T-cell (primary cell): Measurements from ENCODE around the gene GRM8. TPM values are rescaled to one million over a fixed set of nuclear protein-coding genes. Genes with fewer than 3 reads are reported as not detected.
A peak's percentile ranks its signal among the peaks of the same experiment; 100 is the strongest.

Experiments
- ATAC-seq, 4 experiments: fragments of 200-7000 bp in 3 of 4; fragments of 150-1000 bp in 1 of 4; cut with Tn5 transposase; replicated peaks in 1 of 4; 1 replicate in 3 of 4; 2 replicates in 1 of 4; pipeline ENCODE4 v1.10.0; 2021; ENCODE audit warnings: moderate library complexity in 3 of 4, mild to moderate bottlenecking in 2 of 4, moderate number of reproducible peaks in 1 of 4
- CTCF ChIA-PET, 2 donors: fragments of 300-600 bp; sonication (Branson Sonifier 250); formaldehyde crosslinking; loops; one replicate each; lab custom pipeline; 2022; ENCODE audit warnings: antibody characterized with exemption in 2 of 2; lab: Charles Lee
- POLR2A ChIA-PET, 2 donors: fragments of 300-600 bp; sonication (Branson Sonifier 250); formaldehyde crosslinking; loops; one replicate each; lab custom pipeline; 2022; ENCODE audit warnings: antibody characterized with exemption in 2 of 2; lab: Charles Lee
- DNase-seq, 35 experiments: peaks; one replicate each; pipeline versions ENCODE4 v3.0.0 to v3.0.0-alpha.2; 2013 to 2023
- H3K27ac ChIP-seq: one replicate; pipeline ENCODE4 v1.5.1; 2013; ENCODE audit warnings: low read length
- H3K27me3 ChIP-seq, 2 experiments: replicated peaks in 1 of 2; 1 replicate in 1 of 2; 2 replicates in 1 of 2; pipeline versions ENCODE4 v1.6.1 to v1.7.0; 2013; ENCODE audit warnings: low read length in 1 of 2, mixed read lengths in 1 of 2; ENCODE audit not compliant: control insufficient read depth in 2 of 2, insufficient read depth in 2 of 2; ENCODE audit errors: extremely low read depth in 1 of 2
- H3K36me3 ChIP-seq, 2 donors: 1 replicate in 1 of 2; 2 replicates in 1 of 2; pipeline versions ENCODE4 v1.6.1 to v1.7.0; 2013; ENCODE audit warnings: low read length in 1 of 2; ENCODE audit not compliant: control insufficient read depth in 2 of 2, insufficient read depth in 1 of 2; ENCODE audit errors: extremely low read depth in 1 of 2
- H3K4me1 ChIP-seq, 2 experiments: 1 replicate in 1 of 2; 2 replicates in 1 of 2; pipeline versions ENCODE4 v1.6.1 to v1.7.0; 2013; ENCODE audit warnings: low read length in 2 of 2, mixed read lengths in 1 of 2; ENCODE audit not compliant: insufficient read depth in 2 of 2, control insufficient read depth in 1 of 2; ENCODE audit errors: extremely low read depth in 1 of 2
- H3K4me3 ChIP-seq, 2 donors: 1 replicate in 1 of 2; 2 replicates in 1 of 2; pipeline versions ENCODE4 v1.5.1 to v1.7.0; 2013; ENCODE audit warnings: mild to moderate bottlenecking in 2 of 2, low read length in 1 of 2, moderate library complexity in 1 of 2; ENCODE audit not compliant: control insufficient read depth in 1 of 2; ENCODE audit errors: extremely low read depth in 1 of 2
- H3K9me3 ChIP-seq: 2 replicates; pipeline ENCODE4 v1.7.0; 2013
- H3K27ac Mint-ChIP-seq, 2 donors: one replicate each; pipeline ENCODE4 v1.8.0; 2020 to 2021; ENCODE audit warnings: mild to moderate bottlenecking in 2 of 2, mixed read lengths in 2 of 2
- H3K27me3 Mint-ChIP-seq, 2 donors: one replicate each; pipeline ENCODE4 v1.8.0; 2021 to 2022; ENCODE audit warnings: mixed read lengths in 2 of 2
- H3K36me3 Mint-ChIP-seq: one replicate; pipeline ENCODE4 v1.8.0; 2021; ENCODE audit warnings: mixed read lengths
- H3K4me1 Mint-ChIP-seq, 3 donors: one replicate each; pipeline ENCODE4 v1.8.0; 2020 to 2022; ENCODE audit warnings: mixed read lengths in 3 of 3, mild to moderate bottlenecking in 1 of 3
- H3K4me3 Mint-ChIP-seq, 3 donors: one replicate each; pipeline ENCODE4 v1.8.0; 2020 to 2022; ENCODE audit warnings: mild to moderate bottlenecking in 3 of 3, mixed read lengths in 3 of 3, moderate library complexity in 3 of 3
- H3K9me3 Mint-ChIP-seq, 3 donors: one replicate each; pipeline ENCODE4 v1.8.0; 2020 to 2022; ENCODE audit warnings: mixed read lengths in 3 of 3
- WGBS: methylation state at CpG from one replicate; pipeline ENCODE4 v1.1.5; 2013; ENCODE audit warnings: missing lambda C conversion rate; ENCODE audit not compliant: insufficient coverage; 5-methylcytosine and 5-hydroxymethylcytosine counted together
- total RNA-seq, 35 experiments: library from RNA in 6 of 35; stranded (reverse) in 6 of 35; fragments of 120-200 nt in 1 of 35; gene quantifications; one replicate each; pipeline versions ENCODE4 v1.2.1 to v1.2.4 and lab custom pipeline; 2013 to 2026

The GRM8 gene
- total RNA-seq, 5 donors from 2014 or later (not counting 1 experiment from before 2014, with no cell fraction given), result not detected

- Mint-ChIP-seq H3K4me3 (no peak overlapping the region), H3K27me3 (no peaks in the 10 kb centered on the region), H3K36me3 (no peaks in the 10 kb centered on the region), H3K9me3 (peaks cover 0 to 4% (median 0%) of the 10 kb centered on the region in 3 donors), H3K4me1 (no peaks in the 10 kb centered on the region), H3K27ac (no peak overlapping the region)
- 56% methylated on average over 4 of the region's 5 CpGs for WGBS
- Histone ChIP-seq H3K27ac (no peak overlapping the region), H3K9me3 (no peaks in the 10 kb centered on the region), H3K4me1 (no peaks in the 10 kb centered on the region), H3K27me3 (no peaks in the 10 kb centered on the region), H3K36me3 (no peaks in the 10 kb centered on the region), H3K4me3 (no peak overlapping the region)
- ChIA-PET POLR2A (no interaction called here), CTCF (no interaction called here)
- peak in 1 of 35 experiments; percentile 0 for DNase-seq
- ATAC-seq, result no peak
These were observed 524.8 kb downstream of the GRM8 start for GRCh38 chr7:126727930-126728391.

DNA sequence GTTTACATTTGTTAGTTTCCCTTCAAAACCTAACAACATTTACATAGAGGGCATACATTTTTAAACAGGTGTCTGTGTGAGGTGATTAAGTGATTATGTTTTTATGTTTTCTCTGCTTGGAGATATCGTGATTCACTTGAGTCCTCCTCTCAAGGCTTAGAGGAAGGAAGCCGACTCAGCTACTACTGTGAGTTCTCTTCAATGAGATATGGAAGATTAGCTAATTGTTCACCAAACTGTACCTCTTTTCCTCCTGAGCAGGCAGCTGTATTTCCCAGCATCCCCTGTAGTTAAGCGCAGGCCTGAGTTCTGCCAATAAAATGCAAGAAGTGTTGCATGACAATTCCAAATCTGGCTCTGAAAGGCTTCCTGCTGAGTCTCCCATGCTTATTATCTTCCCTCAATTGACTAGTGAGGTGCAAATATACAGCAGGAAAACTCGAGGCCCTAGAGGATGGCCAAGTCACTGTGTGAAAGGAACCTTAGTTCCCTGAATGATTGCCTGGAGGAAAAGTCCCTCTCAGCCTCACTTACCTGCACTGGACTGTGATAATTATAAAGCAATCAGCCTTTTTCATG lies 528.7 kb downstream of the GRM8 start:
- Histone ChIP-seq H3K27ac (no peak overlapping the region), H3K36me3 (no peaks in the 10 kb centered on the region), H3K9me3 (no peaks in the 10 kb centered on the region), H3K4me3 (no peak overlapping the region), H3K27me3 (no peaks in the 10 kb centered on the region), H3K4me1 (no peaks in the 10 kb centered on the region)
- no peak overlapping the region for H3K4me3 Mint-ChIP-seq
- H3K4me1 Mint-ChIP-seq, result no peaks in the 10 kb centered on the region
- ATAC-seq, result no peak
- no CpG with 5 or more reads among the region's 4 CpGs for WGBS
- H3K27me3 Mint-ChIP-seq, result no peaks in the 10 kb centered on the region
- H3K9me3 Mint-ChIP-seq, result peaks cover 0 to 10% (median 0%) of the 10 kb centered on the region in 3 donors
- ChIA-PET POLR2A (no interaction called here), CTCF (no interaction called here)
- DNase-seq, result no peak
- H3K36me3 Mint-ChIP-seq, result no peaks in the 10 kb centered on the region
- H3K27ac Mint-ChIP-seq, result no peak overlapping the region

DNA sequence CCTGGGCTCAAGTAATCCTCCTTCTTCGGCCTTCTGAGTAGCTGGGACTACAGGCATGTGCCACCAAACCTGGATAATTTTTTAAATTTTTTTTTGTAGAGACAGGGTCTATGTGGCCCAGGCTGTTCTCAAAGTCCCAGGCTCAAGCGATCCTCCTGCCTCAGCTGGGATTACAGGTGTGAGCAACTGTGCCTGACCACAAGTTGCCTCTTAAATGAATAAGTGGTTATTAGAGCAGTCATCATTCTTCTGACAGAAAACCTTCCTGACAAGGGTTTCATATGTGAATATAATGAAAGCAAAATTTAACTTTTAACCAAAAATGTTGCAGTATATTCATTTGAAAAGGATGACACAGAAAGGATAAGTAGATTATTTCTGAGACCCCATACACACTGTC lies 532.5 kb downstream of the GRM8 start:
- no peaks in the 10 kb centered on the region for H3K27me3 Mint-ChIP-seq
- DNase-seq, result no peak
- no peak overlapping the region for H3K4me3 Mint-ChIP-seq
- H3K9me3 ChIP-seq, result no peaks in the 10 kb centered on the region
- H3K9me3 Mint-ChIP-seq, result peaks cover 0 to 10% (median 0%) of the 10 kb centered on the region in 3 donors
- no peaks in the 10 kb centered on the region for H3K36me3 Mint-ChIP-seq
- no peak overlapping the region for H3K4me3 ChIP-seq
- ATAC-seq, result no peak
- POLR2A ChIA-PET, result no interaction called here
- CTCF ChIA-PET, result no interaction called here
- H3K36me3 ChIP-seq, result no peaks in the 10 kb centered on the region
- H3K4me1 Mint-ChIP-seq, result no peaks in the 10 kb centered on the region
- H3K27ac Mint-ChIP-seq, result no peak overlapping the region
- no peak overlapping the region for H3K27ac ChIP-seq
- H3K27me3 ChIP-seq, result no peaks in the 10 kb centered on the region
- no CpG with 5 or more reads among the region's 2 CpGs for WGBS
- H3K4me1 ChIP-seq, result no peaks in the 10 kb centered on the region

- Mint-ChIP-seq H3K36me3 (no peaks in the 10 kb centered on the region), H3K27ac (no peak overlapping the region), H3K4me1 (no peaks in the 10 kb centered on the region), H3K9me3 (peaks cover 0 to 10% (median 0%) of the 10 kb centered on the region in 3 donors), H3K27me3 (no peaks in the 10 kb centered on the region), H3K4me3 (no peak overlapping the region)
- Histone ChIP-seq H3K27me3 (no peaks in the 10 kb centered on the region), H3K4me1 (no peaks in the 10 kb centered on the region), H3K4me3 (no peak overlapping the region), H3K27ac (no peak overlapping the region), H3K9me3 (no peaks in the 10 kb centered on the region), H3K36me3 (no peaks in the 10 kb centered on the region)
- ChIA-PET CTCF (no interaction called here), POLR2A (no interaction called here)
- no peak for DNase-seq
- ATAC-seq, result no peak
- WGBS, result 82% methylated on average over 3 of the region's 3 CpGs
These were observed 534.3 kb downstream of the GRM8 start for GRCh38 chr7:126718419-126718818.

DNA sequence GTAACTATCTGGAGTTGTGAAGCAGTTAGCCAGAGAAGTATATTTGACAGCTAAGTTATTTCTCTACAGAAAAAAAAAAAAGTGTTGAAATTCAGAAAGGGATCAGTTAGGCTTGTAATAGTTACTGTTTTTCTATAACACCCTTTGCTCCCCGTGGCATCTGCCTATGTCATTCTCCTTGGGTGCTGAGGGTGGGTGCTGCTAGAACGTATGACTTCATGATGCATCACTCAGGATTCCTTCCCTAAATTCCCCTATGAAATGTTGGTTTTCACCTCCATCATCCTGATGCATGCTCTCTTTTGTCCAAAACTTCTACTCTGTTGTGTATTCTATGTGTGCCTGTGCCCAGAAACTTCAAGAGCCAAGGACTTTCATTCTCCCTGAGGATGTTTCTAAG lies 536.4 kb downstream of the GRM8 start:
- H3K4me1 Mint-ChIP-seq, result no peaks in the 10 kb centered on the region
- no peak overlapping the region for H3K4me3 Mint-ChIP-seq
- H3K9me3 ChIP-seq, result no peaks in the 10 kb centered on the region
- WGBS, result no CpG with 5 or more reads among the region's 2 CpGs
- POLR2A ChIA-PET, result no interaction called here
- CTCF ChIA-PET, result no interaction called here
- H3K36me3 ChIP-seq, result no peaks in the 10 kb centered on the region
- no peaks in the 10 kb centered on the region for H3K27me3 Mint-ChIP-seq
- H3K36me3 Mint-ChIP-seq, result no peaks in the 10 kb centered on the region
- H3K9me3 Mint-ChIP-seq, result peaks cover 3 to 4% (median 4%) of the 10 kb centered on the region in 3 donors
- H3K27ac ChIP-seq, result no peak overlapping the region
- ATAC-seq (no peak), DNase-seq (no peak)
- no peaks in the 10 kb centered on the region for H3K4me1 ChIP-seq
- no peak overlapping the region for H3K27ac Mint-ChIP-seq
- no peaks in the 10 kb centered on the region for H3K27me3 ChIP-seq
- H3K4me3 ChIP-seq, result no peak overlapping the region

- WGBS, result no CpG with 5 or more reads among the region's 2 CpGs
- Histone ChIP-seq H3K36me3 (no peaks in the 10 kb centered on the region), H3K9me3 (no peaks in the 10 kb centered on the region), H3K27ac (no peak overlapping the region), H3K4me1 (no peaks in the 10 kb centered on the region), H3K4me3 (no peak overlapping the region), H3K27me3 (no peaks in the 10 kb centered on the region)
- Mint-ChIP-seq H3K4me3 (no peak overlapping the region), H3K36me3 (no peaks in the 10 kb centered on the region), H3K27ac (no peak overlapping the region), H3K4me1 (no peaks in the 10 kb centered on the region), H3K27me3 (no peaks in the 10 kb centered on the region), H3K9me3 (peaks cover 4 to 6% (median 4%) of the 10 kb centered on the region in 3 donors)
- no peak for DNase-seq
- no peak for ATAC-seq
- ChIA-PET POLR2A (no interaction called here), CTCF (no interaction called here)
These were observed 537.7 kb downstream of the GRM8 start for GRCh38 chr7:126715076-126715475.
